Measurements from ENCODE around the gene YIPF2. TPM values are rescaled to one million over a fixed set of nuclear protein-coding genes. Genes with fewer than 3 reads are reported as not detected.

YIPF2 gene
- polyA plus RNA-seq, 2 of the 4 experiments (the other 2 are of a cell fraction): 13.1 to 17.5 TPM

DNA sequence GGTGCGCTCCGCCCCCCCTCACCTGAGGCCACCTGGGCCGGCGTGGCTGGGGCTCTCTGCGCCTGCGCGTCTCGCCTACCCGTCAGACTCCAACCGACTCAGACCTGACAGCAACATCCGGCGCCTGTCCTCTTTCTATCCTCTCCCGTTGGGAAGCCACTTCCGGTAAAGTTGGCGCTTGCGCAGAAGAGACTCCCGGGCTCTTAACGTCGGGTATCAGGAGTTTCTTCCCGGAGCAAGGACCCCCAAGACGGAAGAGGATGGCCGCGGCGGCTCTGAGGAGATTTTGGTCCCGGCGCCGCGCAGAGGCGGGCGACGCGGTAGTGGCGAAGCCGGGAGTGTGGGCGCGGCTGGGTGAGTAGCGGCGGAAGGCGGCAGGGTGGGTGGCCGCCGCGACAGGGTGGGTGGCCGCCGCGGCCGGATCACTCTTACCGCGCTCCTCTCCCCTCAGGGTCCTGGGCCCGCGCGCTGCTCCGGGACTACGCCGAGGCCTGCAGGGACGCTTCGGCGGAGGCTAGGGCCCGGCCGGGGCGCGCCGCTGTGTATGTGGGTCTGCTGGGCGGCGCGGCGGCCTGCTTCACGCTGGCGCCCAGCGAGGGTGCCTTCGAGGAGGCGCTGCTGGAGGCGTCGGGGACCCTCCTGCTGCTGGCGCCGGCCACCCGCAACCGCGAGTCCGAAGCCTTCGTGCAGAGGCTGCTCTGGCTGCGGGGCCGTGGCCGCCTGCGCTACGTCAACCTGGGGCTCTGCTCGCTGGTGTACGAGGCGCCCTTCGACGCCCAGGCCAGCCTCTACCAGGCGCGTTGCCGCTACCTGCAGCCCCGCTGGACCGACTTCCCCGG, at the start of gene YIPF2, which contains the start of gene TIMM29 (continued):
- TF ChIP-seq RFX5 (IDR thresholded peaks at IDR 0.05) (0 out of 2 replicates have a peak, but pooled peaks have one; percentile 54), RAD21 (conservative IDR thresholded peaks at IDR 0.05 in 1 of 2, IDR thresholded peaks at IDR 0.05 in 1 of 2) (no peak)
- TF ChIP-seq, protein P1, sequence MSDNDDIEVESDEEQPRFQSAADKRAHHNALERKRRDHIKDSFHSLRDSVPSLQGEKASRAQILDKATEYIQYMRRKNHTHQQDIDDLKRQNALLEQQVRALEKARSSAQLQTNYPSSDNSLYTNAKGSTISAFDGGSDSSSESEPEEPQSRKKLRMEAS (IDR thresholded peaks at IDR 0.05): peak; percentile 58; the same call in 1 of the 2 replicates

DNA sequence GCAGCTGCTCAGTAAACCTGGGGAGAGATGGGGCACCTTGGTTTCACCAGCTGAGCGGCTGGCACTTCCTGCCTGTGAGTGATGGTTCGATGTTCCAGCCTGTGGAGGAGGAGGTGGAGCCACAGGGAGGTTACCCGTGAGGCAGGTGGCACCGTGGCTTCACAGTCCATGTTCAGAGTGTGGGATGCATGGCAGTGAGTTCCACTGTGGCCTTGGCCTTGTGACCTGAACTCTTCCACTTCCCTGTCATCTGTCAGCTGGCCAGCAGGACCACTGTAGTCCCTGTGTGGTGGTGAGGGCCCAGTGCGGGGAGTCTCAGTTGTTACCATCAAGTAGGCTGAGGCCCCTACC, 49.3 kb upstream of the YIPF2 start:
- Histone ChIP-seq H3K4me3 (no peak overlapping the region), H3K4me1 (peaks cover 14% of the 10 kb centered on the region; the same call in 2 of the 3 replicates), H3K27ac (no peak overlapping the region), H3K9me3 (no peaks in the 10 kb centered on the region), H3K4me2 (no peak overlapping the region)
- TF ChIP-seq, protein P2, sequence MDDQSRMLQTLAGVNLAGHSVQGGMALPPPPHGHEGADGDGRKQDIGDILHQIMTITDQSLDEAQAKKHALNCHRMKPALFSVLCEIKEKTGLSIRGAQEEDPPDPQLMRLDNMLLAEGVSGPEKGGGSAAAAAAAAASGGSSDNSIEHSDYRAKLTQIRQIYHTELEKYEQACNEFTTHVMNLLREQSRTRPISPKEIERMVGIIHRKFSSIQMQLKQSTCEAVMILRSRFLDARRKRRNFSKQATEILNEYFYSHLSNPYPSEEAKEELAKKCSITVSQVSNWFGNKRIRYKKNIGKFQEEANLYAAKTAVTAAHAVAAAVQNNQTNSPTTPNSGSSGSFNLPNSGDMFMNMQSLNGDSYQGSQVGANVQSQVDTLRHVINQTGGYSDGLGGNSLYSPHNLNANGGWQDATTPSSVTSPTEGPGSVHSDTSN (IDR thresholded peaks at IDR 0.05): no peak
- no peak for TF ChIP-seq FOXS1 (CRISPR knock-in tag; IDR thresholded peaks at IDR 0.05)
- TF ChIP-seq, protein P3, sequence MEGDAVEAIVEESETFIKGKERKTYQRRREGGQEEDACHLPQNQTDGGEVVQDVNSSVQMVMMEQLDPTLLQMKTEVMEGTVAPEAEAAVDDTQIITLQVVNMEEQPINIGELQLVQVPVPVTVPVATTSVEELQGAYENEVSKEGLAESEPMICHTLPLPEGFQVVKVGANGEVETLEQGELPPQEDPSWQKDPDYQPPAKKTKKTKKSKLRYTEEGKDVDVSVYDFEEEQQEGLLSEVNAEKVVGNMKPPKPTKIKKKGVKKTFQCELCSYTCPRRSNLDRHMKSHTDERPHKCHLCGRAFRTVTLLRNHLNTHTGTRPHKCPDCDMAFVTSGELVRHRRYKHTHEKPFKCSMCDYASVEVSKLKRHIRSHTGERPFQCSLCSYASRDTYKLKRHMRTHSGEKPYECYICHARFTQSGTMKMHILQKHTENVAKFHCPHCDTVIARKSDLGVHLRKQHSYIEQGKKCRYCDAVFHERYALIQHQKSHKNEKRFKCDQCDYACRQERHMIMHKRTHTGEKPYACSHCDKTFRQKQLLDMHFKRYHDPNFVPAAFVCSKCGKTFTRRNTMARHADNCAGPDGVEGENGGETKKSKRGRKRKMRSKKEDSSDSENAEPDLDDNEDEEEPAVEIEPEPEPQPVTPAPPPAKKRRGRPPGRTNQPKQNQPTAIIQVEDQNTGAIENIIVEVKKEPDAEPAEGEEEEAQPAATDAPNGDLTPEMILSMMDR (IDR thresholded peaks at IDR 0.05): no peak
- TF ChIP-seq BHLHE40 (IDR thresholded peaks at IDR 0.05; ENCODE audit: low read depth, low read length): no peak
- TF ChIP-seq, protein P4, sequence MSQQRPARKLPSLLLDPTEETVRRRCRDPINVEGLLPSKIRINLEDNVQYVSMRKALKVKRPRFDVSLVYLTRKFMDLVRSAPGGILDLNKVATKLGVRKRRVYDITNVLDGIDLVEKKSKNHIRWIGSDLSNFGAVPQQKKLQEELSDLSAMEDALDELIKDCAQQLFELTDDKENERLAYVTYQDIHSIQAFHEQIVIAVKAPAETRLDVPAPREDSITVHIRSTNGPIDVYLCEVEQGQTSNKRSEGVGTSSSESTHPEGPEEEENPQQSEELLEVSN (IDR thresholded peaks at IDR 0.05; ENCODE audit: borderline replicate concordance, low read depth): no peak
- TF ChIP-seq NPAS2 (CRISPR knock-in tag; IDR thresholded peaks at IDR 0.05; ENCODE audit: borderline replicate concordance): no peak
- TF ChIP-seq GATA3 (IDR thresholded peaks at IDR 0.05; ENCODE audit: borderline replicate concordance): no peak
- no peak for TF ChIP-seq EHF (CRISPR knock-in tag; IDR thresholded peaks at IDR 0.05)
- TF ChIP-seq ESRRA (IDR thresholded peaks at IDR 0.05; ENCODE audit: borderline replicate concordance, low read length): no peak
- TF ChIP-seq FOSB (CRISPR knock-in tag; IDR thresholded peaks at IDR 0.05): no peak
- TF ChIP-seq CHD4 (IDR thresholded peaks at IDR 0.05; ENCODE audit: borderline replicate concordance): no peak
- TF ChIP-seq POLR2A (IDR thresholded peaks at IDR 0.05; ENCODE audit: low read length): no peak
- TF ChIP-seq, protein P5, sequence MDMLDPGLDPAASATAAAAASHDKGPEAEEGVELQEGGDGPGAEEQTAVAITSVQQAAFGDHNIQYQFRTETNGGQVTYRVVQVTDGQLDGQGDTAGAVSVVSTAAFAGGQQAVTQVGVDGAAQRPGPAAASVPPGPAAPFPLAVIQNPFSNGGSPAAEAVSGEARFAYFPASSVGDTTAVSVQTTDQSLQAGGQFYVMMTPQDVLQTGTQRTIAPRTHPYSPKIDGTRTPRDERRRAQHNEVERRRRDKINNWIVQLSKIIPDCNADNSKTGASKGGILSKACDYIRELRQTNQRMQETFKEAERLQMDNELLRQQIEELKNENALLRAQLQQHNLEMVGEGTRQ (IDR thresholded peaks at IDR 0.05): no peak
- no peak for TF ChIP-seq CBX2 (IDR thresholded peaks at IDR 0.05; ENCODE audit: borderline replicate concordance, low read depth)
- TF ChIP-seq HDAC2 (IDR thresholded peaks at IDR 0.05): no peak
- no peak for TF ChIP-seq SMC3 (IDR thresholded peaks at IDR 0.05)
- no peak for TF ChIP-seq JUN (IDR thresholded peaks at IDR 0.05)
- TF ChIP-seq MAFK (IDR thresholded peaks at IDR 0.05; ENCODE audit: partially characterized antibody): no peak
- DNase-seq (ENCODE audit: low read depth in 1 of 2, low spot score in 1 of 2) (no peak), FAIRE-seq (no peak), ATAC-seq (no peak)
- POLR2A ChIA-PET: no interaction called here
- WGBS (ENCODE audit: missing lambda C conversion rate): 85% methylated on average over 4 of the region's 5 CpGs
- CTCF ChIA-PET: interaction anchor here (0.7 to 2.0 kb wide), 3 partner anchors 14 to 36 kb away, joined by 3 to 8 read pairs (median 3); no protein-coding TSS in a partner anchor

Measured in A549 (cell line).